NB4 (cell line): ENCODE data around the gene PPFIA2.

ENCODE experiments used
- POLR2A ChIP-seq: IDR thresholded peaks from 2 replicates; pipeline ENCODE4 v1.6.1; 2011; ENCODE audit warnings: mild to moderate bottlenecking; ENCODE audit not compliant: insufficient read length; ENCODE audit errors: extremely low read depth
- TF ChIP-seq, protein P1 (sequence below): IDR thresholded peaks from one replicate; pipeline ENCODE4 v1.5.1; 2012; ENCODE audit warnings: low read depth, low read length

- TF ChIP-seq POLR2A = no peak
- TF ChIP-seq, protein P1, sequence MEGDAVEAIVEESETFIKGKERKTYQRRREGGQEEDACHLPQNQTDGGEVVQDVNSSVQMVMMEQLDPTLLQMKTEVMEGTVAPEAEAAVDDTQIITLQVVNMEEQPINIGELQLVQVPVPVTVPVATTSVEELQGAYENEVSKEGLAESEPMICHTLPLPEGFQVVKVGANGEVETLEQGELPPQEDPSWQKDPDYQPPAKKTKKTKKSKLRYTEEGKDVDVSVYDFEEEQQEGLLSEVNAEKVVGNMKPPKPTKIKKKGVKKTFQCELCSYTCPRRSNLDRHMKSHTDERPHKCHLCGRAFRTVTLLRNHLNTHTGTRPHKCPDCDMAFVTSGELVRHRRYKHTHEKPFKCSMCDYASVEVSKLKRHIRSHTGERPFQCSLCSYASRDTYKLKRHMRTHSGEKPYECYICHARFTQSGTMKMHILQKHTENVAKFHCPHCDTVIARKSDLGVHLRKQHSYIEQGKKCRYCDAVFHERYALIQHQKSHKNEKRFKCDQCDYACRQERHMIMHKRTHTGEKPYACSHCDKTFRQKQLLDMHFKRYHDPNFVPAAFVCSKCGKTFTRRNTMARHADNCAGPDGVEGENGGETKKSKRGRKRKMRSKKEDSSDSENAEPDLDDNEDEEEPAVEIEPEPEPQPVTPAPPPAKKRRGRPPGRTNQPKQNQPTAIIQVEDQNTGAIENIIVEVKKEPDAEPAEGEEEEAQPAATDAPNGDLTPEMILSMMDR = no peak
These were observed 499.8 kb downstream of the PPFIA2 start for GRCh38 chr12:81259360-81259759.
